Hematopoietic multipotent progenitor cell treated with erythropoietin and hydrocortisone succinate and interleukin-3 and kit ligand, for 6 days (in vitro differentiated cells): ENCODE measurements around the gene RAB4A.

Experiments
- DNase-seq: peaks from one replicate; pipeline ENCODE4 v3.0.0-alpha.2; 2015

The RAB4A gene, protein sequence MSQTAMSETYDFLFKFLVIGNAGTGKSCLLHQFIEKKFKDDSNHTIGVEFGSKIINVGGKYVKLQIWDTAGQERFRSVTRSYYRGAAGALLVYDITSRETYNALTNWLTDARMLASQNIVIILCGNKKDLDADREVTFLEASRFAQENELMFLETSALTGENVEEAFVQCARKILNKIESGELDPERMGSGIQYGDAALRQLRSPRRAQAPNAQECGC

DNA sequence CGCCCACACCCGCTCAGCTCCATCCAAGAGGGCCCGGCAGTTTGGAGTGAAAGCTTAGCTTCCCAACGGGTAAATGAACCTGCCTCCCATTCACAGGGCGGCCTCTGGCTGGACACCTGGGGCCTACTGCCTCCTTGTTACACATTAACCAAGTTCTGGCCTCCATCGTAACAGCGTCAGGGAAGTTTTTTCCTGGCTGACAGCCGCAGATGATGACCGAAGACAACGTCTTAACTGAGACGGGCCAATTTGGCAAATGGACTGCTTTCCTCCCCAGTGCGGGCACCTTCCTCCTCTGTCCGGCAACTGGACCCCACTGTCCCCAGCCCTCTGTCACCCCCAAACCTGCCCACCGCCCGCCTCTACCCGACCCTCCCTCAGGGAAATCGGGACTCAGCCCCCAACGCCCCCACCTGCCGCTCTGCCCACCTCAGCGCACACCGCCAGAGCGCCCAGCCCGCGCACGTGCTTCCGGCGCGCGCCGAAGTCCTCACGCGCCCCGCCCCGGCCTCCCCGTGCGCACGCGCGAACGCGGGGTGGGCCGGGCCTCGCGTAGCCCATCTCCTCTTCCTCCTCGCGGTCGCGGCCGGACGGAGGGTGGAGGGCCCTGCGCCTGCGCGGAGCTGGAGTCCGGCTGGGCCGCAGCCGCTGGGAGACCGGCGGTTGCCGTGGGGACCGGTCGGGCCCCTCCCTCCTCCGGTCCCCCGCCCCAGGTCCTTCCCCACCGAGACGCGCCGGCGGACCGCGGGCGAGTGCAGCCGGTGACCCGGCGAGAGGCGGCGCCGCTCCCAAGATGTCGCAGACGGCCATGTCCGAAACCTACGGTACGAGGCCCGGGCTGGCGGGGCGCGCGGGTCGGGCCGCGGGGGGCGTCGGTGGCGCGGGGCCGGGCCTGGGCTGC lies at the start of gene RAB4A:
Gene RAB4A (plus strand): TSS at position 565 of the 901 bp plus-strand sequence. CDS start 229 bp downstream, at position 794.
- DNase-seq = peak; percentile 90

DNA sequence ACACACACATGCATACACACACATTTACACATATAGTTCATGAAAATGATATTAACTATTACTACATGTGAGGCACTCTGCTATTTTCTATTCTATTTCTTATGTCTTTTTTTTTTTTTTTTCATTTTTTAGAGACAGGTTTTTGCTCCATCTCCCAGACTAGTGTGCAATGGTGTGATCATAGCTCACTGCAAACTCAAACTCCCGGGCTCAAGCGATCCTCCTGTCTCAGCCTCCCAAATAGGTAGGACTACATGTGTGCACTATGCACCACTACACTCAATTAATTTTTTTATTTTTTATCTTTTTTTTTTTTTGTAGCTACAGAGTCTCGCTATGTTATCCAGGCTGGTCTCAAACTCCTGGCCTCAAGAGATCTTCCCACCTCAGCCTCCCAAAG lies 48.8 kb upstream of the RAB4A start:
- no peak for DNase-seq

DNA sequence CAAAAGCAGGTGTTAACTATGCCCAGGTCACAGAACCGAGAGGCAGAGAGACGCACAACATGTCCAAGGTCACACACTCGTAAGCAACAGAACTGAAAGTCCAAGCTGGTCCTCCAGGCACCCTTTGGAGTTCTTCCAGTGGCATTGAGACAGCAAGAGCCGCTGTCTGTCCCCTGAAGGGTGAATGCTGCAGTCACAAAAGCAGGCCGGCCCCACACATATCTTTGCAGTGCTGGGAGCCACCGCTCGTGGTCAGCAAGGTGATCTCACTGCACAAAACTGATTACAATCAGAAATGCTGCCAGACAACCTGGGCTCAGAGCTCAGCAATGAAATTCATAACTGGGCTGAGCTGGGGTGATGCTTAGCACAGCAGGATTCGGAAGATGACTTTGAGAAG lies 47.4 kb upstream of the RAB4A start:
- no peak for DNase-seq

DNA sequence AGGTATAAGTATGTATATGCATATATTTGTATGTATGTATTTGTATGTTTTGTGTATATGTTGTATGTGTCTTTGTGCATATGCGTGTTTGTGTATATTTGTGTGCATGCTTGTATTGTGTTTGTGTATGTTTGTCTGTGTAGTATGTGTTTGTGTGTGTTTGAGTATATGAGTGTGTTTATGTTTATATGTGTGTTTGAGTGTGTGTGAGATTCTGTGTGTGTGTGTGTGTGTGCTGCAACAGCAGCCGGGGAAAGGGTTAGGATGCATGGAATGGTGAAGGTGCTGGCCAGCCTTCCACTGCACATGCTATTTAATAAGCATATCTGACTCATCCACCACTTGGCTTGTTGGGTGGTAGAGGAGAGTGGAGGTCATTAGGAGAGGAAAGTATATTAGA lies 46.6 kb upstream of the RAB4A start:
- no peak for DNase-seq

DNA sequence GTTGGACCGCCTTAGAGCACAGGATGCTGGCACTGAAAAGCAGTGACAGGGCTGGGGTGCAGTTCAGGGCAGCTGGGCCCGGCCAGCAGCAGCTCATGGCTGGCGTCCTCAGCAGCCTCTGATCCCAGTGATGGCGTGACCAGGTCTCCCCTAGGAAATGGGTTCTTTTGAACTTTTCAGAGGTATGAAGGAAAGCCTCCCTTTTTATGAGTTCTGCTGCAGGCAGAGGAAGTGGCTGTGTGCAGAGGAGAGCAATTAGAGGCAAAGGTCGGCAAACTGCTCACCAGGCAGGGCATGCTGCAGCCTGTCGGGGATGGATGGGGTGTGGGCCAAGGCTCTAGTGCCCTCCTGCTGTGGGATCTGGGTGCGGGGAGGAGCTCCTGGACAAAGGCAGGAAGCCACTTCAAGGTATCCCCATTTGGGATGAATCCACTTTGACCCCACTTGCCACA lies 45.6 kb upstream of the RAB4A start:
- DNase-seq = no peak

DNA sequence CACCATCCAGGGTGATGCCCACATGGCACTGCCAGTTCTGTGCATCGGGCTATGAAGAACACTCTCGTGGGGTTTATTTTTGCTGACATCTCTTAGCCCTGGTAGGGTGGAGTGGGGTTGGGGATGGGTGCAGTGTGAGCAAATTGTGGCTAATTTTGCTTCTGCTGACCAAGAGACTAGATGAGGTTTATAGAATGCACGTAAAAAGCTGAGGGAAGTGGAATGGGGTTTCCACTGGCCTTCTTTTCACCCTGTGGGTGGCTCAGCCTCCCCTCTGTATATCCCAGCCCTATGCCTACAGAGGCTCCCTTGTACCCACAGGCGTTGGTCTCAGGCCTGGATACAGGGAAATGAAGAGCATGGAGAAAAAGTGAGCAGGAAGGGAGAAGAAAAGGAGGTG lies 44.1 kb upstream of the RAB4A start:
- DNase-seq = no peak

DNA sequence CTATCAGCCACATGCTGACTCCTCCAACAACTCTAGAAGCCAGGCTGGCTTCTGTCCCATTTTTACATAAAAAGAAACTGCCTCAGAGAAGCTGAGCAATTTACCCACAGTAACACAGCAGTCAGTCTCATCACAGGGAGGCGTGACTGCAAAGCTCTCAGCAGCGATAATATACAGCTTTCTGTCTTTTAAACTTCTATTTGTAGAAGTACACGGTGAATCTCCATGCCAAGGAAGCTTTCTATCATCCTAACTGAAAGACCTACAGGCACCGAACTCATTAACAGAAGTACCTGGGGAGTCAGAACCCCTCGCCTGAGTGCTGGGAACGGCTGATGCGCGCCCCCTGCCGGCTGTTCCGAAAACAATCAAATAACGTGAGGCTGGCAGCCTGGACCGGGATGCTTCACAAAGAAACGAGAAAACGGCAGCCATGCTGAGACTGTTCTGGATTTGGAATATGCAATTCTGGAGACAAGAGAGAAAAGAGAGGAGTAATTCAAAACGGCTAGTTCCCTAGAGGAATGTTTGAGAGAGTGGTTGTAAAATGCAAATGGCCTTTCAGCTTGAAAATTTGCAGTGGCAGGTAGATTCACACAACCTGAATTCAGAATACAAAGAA lies 43.5 kb upstream of the RAB4A start:
- DNase-seq = peak; percentile 83

DNA sequence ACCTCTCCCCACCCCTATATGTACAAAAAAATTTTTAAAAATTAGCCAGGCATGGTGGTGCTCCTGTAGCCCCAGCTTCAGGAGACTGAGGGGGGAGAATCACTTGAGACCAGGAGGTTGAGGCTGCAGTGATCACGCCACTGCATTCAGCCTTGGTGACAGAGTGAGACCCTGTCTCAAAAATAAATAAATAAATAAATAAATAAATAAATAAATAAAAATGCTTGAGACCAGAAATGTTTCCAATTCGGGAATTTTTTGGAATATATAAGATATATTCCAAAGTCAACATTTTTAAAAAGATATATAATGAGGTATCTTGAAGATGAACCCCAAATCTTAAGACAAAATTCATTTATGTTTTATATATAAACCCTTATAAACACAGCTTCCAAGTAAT lies 42.4 kb upstream of the RAB4A start:
- no peak for DNase-seq

DNA sequence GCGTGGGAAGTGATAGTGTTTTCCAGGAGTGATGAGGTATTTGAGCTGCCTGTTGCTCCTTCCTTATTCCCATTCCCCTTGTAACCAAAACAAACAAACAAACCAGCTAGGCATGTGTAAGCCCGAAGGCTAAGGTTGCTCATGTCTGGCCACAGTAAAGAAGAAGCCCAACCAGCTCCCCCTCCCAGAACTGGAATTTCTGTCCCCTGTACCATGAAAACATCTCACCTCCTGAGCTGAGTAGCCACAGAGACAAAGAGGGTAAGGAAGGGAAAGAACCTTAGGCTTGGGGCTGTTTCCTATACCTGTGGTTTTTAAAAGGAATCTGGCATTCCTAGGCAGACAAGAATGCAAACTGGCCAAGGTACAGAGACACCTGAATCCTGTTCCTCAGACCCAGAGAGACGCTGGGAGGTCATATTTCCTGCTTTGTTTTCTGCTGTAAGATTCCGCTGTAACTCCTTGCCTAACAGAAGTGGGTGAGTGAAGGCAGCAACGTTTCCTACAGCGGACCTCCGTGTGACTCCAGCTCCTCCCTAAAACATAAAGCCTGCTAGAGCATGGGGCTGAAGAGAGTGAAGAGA lies 41.7 kb upstream of the RAB4A start:
- DNase-seq = no peak

DNA sequence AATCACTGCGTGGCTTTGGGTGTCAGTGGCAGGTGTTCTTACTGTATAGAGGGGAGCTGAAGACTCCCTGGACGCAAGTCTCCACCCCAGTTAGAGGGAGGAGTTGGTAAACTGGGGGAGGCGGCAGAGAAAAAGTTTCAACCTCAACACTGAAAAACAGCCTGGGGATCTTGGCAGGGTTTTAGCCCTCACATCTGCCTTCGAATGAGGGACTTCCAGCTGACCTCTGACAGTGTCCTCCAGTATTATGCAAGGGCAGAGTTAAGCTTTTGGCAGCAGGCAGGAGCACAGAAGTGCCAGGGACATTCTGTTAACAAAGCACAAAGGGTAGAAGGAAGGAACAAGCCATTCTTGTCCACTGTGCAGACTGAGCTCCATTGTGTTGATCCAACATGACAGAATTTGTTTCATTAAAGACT lies 41.2 kb upstream of the RAB4A start:
- DNase-seq = no peak

DNA sequence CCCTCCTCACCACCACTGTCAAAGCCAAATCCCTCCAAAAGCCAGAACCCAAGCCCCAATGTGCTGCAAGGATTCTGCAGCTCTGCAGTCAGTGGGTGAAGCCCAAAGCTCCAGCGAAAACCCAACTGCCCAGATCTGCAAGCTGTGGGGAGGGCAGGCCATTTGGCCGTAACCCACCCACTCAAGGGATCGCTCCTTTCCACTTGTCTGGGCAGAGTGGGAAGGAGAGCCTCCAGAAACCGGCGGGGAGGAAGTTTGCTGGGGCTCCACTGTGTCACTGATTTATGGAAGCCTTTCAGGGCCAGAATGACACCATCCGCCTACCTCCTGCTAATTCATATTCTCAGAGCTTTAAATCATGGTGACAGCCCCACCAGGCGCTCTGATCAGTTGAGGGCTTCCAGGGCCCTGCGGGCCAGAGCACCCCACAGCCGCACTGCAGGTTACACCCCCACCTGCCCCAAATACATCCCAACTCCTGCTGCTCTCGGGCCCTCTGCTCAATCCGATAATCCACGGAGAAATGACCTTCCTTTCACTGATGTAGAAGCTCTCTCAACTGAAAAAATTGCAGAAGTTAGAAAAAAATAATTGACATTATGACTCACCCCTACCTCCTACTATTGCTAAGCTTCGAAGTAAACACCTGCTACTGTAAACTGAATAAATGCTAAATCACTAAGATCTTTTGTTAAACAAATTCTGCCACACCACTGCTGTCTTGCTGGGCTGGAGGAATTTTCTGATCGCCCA lies 40.6 kb upstream of the RAB4A start:
- DNase-seq = no peak

DNA sequence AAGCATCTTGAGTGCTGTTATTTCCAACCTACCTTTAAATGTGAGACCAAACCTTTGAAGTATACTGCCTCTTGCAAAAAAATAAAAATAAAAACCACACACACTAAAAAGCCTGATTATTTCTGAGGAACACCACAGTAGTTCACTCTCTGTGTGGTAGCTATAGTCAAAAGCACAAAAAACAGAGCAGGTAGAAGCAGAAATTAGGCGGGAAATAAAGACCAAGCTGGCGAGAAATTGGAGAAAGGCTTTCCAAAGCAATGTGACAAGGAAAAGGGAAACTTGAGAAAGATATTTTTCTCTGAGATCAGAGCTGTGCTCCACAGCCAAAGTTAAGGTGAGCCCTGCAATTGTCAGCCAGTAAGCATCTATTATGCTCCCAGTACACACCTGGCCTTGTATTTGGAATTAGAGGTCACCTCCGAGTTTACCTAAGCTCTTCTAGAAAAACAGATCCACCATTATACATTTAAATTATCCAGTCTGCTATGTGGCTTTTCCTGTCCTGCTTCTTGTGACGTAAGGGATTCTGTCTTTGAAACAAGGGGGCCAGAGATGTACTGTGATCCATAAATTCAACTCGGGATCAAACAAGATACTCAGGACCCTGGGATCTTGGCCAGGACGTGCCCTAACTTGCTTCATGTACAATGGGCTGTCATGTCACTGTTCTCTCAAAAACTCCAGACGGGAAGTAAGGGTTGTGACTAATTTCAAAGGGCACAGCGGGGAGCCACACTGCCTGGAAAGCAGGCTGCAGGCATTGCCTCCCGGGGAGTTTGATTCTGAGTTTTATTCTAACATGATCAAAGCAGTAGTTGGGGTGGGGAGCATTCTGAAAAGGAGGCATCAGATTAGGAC lies 39.8 kb upstream of the RAB4A start:
- DNase-seq = no peak

DNA sequence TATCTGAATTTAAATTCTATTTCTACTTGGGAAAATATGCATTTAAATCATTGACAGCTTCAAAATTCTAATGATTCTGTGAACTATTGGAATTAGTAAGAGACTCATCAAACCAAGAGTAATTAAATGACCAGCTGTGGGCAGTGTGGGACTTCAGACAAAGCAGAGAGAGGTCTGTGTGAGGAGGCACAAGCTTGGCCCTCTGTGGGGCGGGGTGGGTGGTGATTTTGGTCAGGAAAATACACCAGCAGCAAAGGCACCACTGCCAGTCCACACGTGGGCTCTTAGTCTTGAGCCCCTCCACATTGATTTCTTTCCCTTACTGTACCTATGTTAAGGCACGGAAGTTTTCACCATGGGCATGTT lies 39.2 kb upstream of the RAB4A start:
- DNase-seq = no peak

DNA sequence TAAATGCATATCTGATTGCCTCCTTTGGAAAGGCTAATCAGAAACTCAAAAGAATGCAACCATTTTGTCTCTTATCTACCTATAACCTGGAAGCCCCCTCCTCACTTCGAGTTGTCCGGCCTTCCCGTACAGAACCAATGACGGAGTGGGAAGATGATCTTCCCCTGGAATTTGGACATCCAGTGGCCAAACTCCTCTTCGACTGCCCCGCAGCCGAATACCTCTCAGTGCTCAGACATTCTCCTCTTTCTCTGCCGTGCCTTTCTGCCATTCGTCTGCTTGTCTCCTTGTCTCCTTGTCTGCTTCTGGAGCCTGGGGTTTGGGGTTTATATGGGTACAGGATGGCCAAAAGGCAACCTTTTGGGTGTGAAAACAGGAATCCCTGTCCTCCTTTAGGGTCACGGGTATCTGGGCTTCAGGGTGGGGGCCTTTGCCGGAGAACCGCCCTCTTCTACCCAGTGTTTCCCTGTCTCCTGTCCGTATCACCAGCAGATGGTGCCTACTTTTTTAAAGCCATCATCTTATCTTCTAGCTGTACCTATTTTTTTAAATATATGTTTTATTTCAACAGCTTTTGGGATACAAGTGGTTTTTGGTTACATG lies 35.9 kb upstream of the RAB4A start:
- no peak for DNase-seq

DNA sequence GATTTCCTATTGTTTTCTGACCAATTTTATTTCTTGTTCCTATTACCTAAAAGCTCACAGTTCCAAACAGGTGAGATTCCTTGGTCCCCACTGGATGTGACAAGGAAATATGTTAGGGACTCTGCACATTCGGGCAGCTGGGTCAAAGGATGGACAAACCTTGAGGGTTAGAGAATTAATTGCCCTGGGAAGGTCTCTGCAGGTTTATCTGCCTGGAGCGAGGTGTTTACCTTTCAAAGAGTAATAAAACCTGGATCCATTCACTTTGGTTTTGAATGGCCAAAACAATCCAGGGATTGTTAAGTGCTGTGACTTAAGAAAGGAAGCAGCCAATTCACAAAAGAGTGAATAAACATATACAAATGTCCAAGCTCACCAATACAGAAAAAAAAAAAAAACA lies 33.6 kb upstream of the RAB4A start:
- no peak for DNase-seq

DNA sequence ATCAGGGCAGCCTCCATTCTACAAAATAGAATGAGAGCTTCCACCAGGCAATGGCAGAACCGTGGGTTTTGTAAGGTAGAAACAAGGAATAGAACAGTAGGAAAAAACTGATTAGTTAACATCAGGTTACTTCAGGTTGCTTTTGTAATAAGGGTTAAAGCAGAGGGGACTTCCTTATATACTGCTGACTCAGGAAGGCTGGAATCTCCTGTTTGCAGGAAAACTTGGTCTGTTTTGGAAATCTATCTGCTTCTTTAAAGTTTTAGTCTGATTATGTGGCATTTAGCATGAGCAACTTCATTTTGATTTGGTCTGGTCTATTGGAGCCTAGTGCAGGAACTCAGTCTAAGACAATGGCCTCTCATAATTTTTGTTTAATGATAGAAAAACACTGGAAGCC lies 32.7 kb upstream of the RAB4A start:
- DNase-seq = no peak

DNA sequence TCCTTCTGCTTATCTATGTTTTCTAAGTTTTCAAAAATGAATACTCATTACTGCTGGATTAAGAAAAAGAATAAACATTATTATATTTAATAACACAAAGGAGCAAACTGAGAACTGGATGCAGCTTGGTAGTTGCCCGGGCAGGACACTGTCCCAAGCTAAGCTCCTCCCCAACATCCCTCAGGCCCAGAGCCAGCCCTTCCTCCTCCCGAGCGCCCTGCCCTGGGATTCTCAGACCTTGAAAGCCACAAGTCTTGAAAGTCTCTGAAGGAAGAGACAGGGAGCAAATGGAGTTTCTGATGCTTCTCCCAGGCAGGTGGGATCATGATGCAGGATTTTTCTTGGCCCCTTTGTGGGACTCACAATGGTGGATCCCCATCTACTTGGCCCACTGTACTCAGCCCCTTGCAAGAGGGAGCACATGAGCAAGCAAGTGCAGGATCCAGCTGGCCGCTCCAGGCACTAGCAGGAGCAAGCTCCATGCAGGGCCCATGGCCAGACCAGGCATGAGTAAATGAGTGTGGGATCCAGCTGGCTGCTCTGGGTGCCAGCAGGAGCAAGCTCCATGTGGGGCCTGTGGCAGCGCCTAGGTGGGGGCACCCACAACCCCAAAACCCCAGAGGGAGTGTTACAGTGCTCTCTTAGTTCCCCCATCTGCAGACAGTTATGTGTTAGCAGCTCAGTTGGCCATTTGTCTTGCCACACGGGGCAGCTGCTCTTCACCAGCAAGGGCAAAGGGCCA lies 32.1 kb upstream of the RAB4A start:
- DNase-seq = no peak

DNA sequence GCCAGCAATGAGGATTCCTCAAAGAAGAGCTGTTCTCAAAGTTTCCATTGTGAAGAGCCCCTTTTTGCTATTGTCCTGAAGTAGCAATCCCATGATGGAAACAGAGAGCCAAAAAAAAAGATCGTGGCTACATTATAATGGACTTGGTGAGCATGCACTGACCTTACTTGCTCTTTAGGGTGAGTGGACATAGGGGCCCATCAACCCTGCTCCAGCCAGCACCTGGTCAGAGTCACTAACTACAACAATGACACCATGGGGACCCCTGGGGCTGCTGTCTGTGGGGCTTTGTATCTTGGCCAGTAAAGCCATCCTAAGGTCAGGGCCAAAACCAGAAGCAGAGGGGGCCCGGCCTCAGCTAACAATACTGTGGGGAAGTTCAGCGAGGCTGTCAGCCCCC lies 30.4 kb upstream of the RAB4A start:
- no peak for DNase-seq

DNA sequence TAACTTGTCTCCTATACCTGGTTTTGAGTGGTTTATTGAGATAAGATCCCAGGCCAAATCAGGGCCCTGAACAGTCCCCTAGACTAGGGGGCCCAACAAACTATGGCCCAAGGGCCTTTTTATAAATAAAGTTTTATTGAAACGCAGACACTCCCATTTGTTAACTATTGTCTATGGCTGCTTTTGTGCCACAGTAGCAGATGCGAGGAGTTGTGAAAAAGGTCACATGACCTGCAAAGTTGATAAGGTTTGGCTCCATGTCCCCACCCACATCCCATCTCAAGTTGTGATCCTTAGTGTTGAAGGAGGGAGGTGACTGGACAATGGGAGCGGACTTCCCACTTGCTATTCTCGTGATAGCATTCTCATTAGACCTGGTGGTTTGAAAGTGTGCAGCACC lies 29.5 kb upstream of the RAB4A start:
- no peak for DNase-seq

DNA sequence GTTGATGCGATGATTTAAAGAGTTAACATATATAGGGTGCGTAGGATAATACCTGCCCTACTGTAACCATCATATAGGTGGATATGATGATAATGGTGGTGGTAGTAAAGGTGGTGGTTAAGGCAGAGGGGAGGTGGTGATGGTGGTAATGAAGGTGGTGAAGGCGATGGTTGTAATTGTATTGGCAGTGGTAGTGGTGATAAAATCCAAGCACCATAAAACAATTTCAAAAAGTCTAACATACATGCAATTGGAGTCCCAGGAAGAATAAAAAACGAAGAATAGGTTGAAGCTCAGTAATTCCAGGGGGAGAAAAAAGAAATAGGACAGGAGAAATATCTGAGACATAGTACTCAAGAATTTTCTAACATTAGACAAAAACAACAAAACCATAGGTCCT lies 27.3 kb upstream of the RAB4A start:
- no peak for DNase-seq

DNA sequence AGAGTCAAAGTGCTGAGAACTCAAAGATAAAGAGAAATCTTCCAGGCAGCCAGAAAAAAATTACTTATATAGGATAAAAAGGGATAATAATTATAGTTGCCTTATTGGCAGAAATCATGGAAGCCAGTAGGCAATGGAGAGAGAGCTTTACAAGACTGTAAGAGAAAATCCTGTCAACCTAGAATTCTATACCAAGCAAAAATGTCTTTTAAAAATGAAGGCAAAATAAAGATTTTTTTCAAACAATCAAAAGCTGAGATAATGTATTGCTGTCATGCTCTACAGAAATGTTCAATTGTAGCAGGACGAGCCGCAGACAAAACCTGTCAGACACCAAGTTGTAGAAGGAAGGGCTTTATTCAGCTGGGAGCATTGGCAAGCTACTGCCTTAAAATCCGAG lies 26.8 kb upstream of the RAB4A start:
- no peak for DNase-seq
